ENCODE measurements around the gene DSCAM. TPM values are rescaled to one million over a fixed set of nuclear protein-coding genes. Genes with fewer than 3 reads are reported as not detected.

Gene DSCAM
- total and polyA plus RNA-seq, 10 donors = 0.02 to 2.7 (median 2.0) TPM

- intact Hi-C loops (cut with DNase I; ENCODE audit: low total_unique reads) = no loop called here
- WGBS, 5 donors = 63 to 82% (median 74%) methylated on average over 2 of the region's 2 CpGs
- DNase-seq = no peak
- peaks cover 0 to 14% (median 0%) of the 10 kb centered on the region in 7 donors for H3K27me3 ChIP-seq (replicated peaks in 1 of 7)
- no peaks in the 10 kb centered on the region for H3K4me1 ChIP-seq
- H3K9me3 ChIP-seq = peaks cover 0 to 13% (median 0%) of the 10 kb centered on the region in 8 donors
- TF ChIP-seq, protein P1, sequence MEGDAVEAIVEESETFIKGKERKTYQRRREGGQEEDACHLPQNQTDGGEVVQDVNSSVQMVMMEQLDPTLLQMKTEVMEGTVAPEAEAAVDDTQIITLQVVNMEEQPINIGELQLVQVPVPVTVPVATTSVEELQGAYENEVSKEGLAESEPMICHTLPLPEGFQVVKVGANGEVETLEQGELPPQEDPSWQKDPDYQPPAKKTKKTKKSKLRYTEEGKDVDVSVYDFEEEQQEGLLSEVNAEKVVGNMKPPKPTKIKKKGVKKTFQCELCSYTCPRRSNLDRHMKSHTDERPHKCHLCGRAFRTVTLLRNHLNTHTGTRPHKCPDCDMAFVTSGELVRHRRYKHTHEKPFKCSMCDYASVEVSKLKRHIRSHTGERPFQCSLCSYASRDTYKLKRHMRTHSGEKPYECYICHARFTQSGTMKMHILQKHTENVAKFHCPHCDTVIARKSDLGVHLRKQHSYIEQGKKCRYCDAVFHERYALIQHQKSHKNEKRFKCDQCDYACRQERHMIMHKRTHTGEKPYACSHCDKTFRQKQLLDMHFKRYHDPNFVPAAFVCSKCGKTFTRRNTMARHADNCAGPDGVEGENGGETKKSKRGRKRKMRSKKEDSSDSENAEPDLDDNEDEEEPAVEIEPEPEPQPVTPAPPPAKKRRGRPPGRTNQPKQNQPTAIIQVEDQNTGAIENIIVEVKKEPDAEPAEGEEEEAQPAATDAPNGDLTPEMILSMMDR (IDR thresholded peaks at IDR 0.05 in 8 of 11, conservative IDR thresholded peaks at IDR 0.05 in 3 of 11) = no peak
- no peak for TF ChIP-seq POLR2AphosphoS5 (IDR thresholded peaks at IDR 0.05)
- no peak overlapping the region for H3K27ac ChIP-seq
- no peak overlapping the region for H3K4me3 ChIP-seq
- no peaks in the 10 kb centered on the region for H3K36me3 ChIP-seq
These were observed 78.9 kb downstream of the DSCAM start for GRCh38 chr21:40768056-40768455.

GRCh38 chr21:40766381-40766780 lies 80.6 kb downstream of the DSCAM start:
- Histone ChIP-seq H3K9me3 (peaks cover 0 to 6% (median 0%) of the 10 kb centered on the region in 8 donors), H3K4me3 (no peak overlapping the region), H3K27me3 (replicated peaks in 1 of 7) (peaks cover 0 to 8% (median 0%) of the 10 kb centered on the region in 7 donors), H3K4me1 (no peaks in the 10 kb centered on the region), H3K36me3 (no peaks in the 10 kb centered on the region), H3K27ac (no peak overlapping the region)
- DNase-seq = no peak
- WGBS, 5 donors = 80 to 92% (median 88%) methylated on average over 1 of the region's 1 CpG
- no peak for TF ChIP-seq POLR2AphosphoS5 (IDR thresholded peaks at IDR 0.05)
- TF ChIP-seq, protein P1 (IDR thresholded peaks at IDR 0.05 in 8 of 11, conservative IDR thresholded peaks at IDR 0.05 in 3 of 11) = no peak
- no peak for TF ChIP-seq POLR2A (IDR thresholded peaks at IDR 0.05)
- intact Hi-C loops (cut with DNase I; ENCODE audit: low total_unique reads) = no loop called here

DNA sequence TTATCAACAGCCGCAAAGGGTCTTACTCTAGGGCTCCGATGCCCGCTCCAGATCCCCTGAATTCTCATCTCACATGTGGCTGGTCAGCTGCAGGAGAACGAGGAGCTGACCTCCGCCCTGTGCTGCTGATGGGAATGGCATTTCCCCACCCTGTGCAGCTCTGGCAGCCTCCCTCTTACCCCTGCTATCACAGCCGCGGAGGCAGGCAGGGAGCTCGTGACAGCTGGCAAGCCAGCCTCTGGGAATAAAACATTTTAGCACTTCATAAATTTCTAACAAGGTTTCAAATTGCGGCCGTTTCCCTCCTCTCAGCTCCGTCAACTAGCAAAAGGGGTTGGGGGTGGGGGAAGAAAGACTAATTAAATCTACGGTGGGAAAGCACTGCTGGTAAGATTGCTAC lies 81.1 kb downstream of the DSCAM start:
- TF ChIP-seq, protein P1 (IDR thresholded peaks at IDR 0.05 in 8 of 11, conservative IDR thresholded peaks at IDR 0.05 in 3 of 11) = no peak
- no peak for TF ChIP-seq POLR2AphosphoS5 (IDR thresholded peaks at IDR 0.05)
- TF ChIP-seq POLR2A (IDR thresholded peaks at IDR 0.05) = no peak
- H3K27ac ChIP-seq = no peak overlapping the region
- no peaks in the 10 kb centered on the region for H3K36me3 ChIP-seq
- no peaks in the 10 kb centered on the region for H3K4me1 ChIP-seq
- DNase-seq = no peak
- peaks cover 0 to 8% (median 0%) of the 10 kb centered on the region in 7 donors for H3K27me3 ChIP-seq (replicated peaks in 1 of 7)
- no peak overlapping the region for H3K4me3 ChIP-seq
- peaks cover 0 to 6% (median 0%) of the 10 kb centered on the region in 8 donors for H3K9me3 ChIP-seq
- intact Hi-C loops (cut with DNase I; ENCODE audit: low total_unique reads) = no loop called here
- WGBS, 5 donors = 34 to 70% (median 63%) methylated on average over 8 to 12 of the region's 12 CpGs

DNA sequence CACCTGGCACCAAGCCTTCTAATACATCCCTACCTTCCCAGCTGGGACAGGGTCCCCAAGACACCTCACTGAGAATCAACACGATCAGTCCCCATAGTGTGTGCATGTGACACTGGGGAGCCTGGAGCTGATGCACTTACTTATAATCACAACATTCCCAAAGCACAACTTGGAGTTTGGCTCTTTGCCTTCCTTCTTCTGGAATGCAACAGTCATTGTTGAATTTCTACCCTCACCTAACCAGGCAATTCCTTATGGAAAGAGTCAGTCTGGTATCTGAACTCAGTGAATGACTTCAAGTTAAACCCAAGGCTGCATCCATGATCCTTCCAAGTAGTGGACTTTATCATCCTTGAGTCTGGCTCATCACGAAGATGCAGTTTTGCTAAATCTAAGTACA lies 86.1 kb downstream of the DSCAM start:
- DNase-seq = no peak
- intact Hi-C loops (cut with DNase I; ENCODE audit: low total_unique reads) = no loop called here
- WGBS, 5 donors = 46 to 89% (median 69%) methylated on average over 2 of the region's 2 CpGs

More for the DNA sequence above, 86.1 kb downstream of the DSCAM start:
- peaks cover 0 to 8% (median 0%) of the 10 kb centered on the region in 7 donors for H3K27me3 ChIP-seq (replicated peaks in 1 of 7)
- H3K4me1 ChIP-seq = no peaks in the 10 kb centered on the region
- H3K27ac ChIP-seq = no peak overlapping the region
- no peak overlapping the region for H3K4me3 ChIP-seq
- TF ChIP-seq, protein P1 (IDR thresholded peaks at IDR 0.05 in 8 of 11, conservative IDR thresholded peaks at IDR 0.05 in 3 of 11) = no peak
- peaks cover 0 to 21% (median 0%) of the 10 kb centered on the region in 8 donors for H3K9me3 ChIP-seq
- no peaks in the 10 kb centered on the region for H3K36me3 ChIP-seq

Measured in spleen (tissue), 11 donors.